K562 (cell line): Measurements from ENCODE around the gene CACNA2D2. TPM values are rescaled to one million over a fixed set of nuclear protein-coding genes. Genes with fewer than 3 reads are reported as not detected.
A peak's percentile ranks its signal among the peaks of the same experiment; 100 is the strongest.

Experiments
- BMI1 ChIP-seq: fragments of 150-350 bp; IDR thresholded peaks from 2 replicates; pipeline ENCODE4 v1.6.1; 2014; ENCODE audit warnings: low read length
- CBX1 ChIP-seq: sonication (generic); IDR thresholded peaks from 2 replicates; pipeline ENCODE4 v1.6.1; 2016; ENCODE audit warnings: antibody characterized with exemption, low read depth, mild to moderate bottlenecking
- CHD1 ChIP-seq: fragments of 200-600 bp; sonication (generic); IDR thresholded peaks from one replicate; pipeline ENCODE4 v1.6.1; 2012; ENCODE audit warnings: mild to moderate bottlenecking, moderate library complexity, low read length, inconsistent platforms
- CHD2 ChIP-seq: IDR thresholded peaks from 2 replicates; pipeline ENCODE4 v1.6.1; 2011; ENCODE audit warnings: low read depth, low read length
- E2F1 ChIP-seq: sonication (generic); formaldehyde crosslinking; IDR thresholded peaks from 2 replicates; pipeline ENCODE4 v1.8.1; 2023; ENCODE audit warnings: mild to moderate bottlenecking, missing genetic modification reagents, moderate library complexity
- ETS1 ChIP-seq: conservative IDR thresholded peaks from 2 replicates; pipeline ENCODE4 v1.6.1; 2011; ENCODE audit warnings: low read depth, mild to moderate bottlenecking, low read length; ENCODE audit not compliant: control insufficient read depth
- FOXA3 ChIP-seq, 2 experiments: fragments of 450-650 bp in 1 of 2; sonication (generic) in 1 of 2; formaldehyde crosslinking; IDR thresholded peaks in 1 of 2; conservative IDR thresholded peaks in 1 of 2; 2 replicates each; pipeline versions ENCODE4 v1.4.0 to v1.8.0; 2020 to 2022; ENCODE audit warnings: mild to moderate bottlenecking in 2 of 2, missing genetic modification reagents in 1 of 2
- NFE2L1 ChIP-seq: fragments of 450-650 bp; IDR thresholded peaks from 2 replicates; pipeline ENCODE4 v1.6.1; 2016; ENCODE audit warnings: missing genetic modification characterization, low read depth, mild to moderate bottlenecking, missing compliant biosample characterization, moderate library complexity, borderline replicate concordance
- NFXL1 ChIP-seq: fragments of 450-650 bp; formaldehyde crosslinking; IDR thresholded peaks from 2 replicates; pipeline ENCODE4 v1.4.0; 2021; ENCODE audit warnings: mild to moderate bottlenecking
- SIRT6 ChIP-seq: IDR thresholded peaks from one replicate; pipeline ENCODE4 v1.6.1; 2012; ENCODE audit warnings: low read depth, mild to moderate bottlenecking, control low read depth, inconsistent platforms, low read length, moderate library complexity
- SMAD2 ChIP-seq: fragments of 150-350 bp; IDR thresholded peaks from 2 replicates; pipeline ENCODE4 v1.6.1; 2014; ENCODE audit warnings: low read depth, mild to moderate bottlenecking, low read length
- SNAPC5 ChIP-seq: fragments of 250-450 bp; sonication (Bioruptor Pico); IDR thresholded peaks from 2 replicates; pipeline ENCODE4 v1.8.0; 2021; ENCODE audit warnings: moderate library complexity, mild to moderate bottlenecking, inconsistent platforms
- STAG1 ChIP-seq: sonication (generic); formaldehyde crosslinking; IDR thresholded peaks from 2 replicates; pipeline ENCODE4 v1.5.0; 2020; ENCODE audit warnings: missing genetic modification reagents, borderline replicate concordance
- ZBTB2 ChIP-seq: fragments of 450-650 bp; IDR thresholded peaks from 2 replicates; pipeline ENCODE4 v1.6.1; 2016; ENCODE audit warnings: antibody characterized with exemption
- ZBTB7A ChIP-seq: IDR thresholded peaks from 2 replicates; pipeline ENCODE4 v1.6.1; 2011; ENCODE audit warnings: low read depth, mild to moderate bottlenecking, low read length, moderate library complexity, borderline replicate concordance; ENCODE audit not compliant: control insufficient read depth
- ZNF165 ChIP-seq: fragments of 250-450 bp; sonication (Bioruptor Pico); IDR thresholded peaks from 2 replicates; pipeline ENCODE4 v1.4.0; 2020; ENCODE audit warnings: borderline replicate concordance
- ZNF224 ChIP-seq: sonication (generic); formaldehyde crosslinking; IDR thresholded peaks from 2 replicates; pipeline ENCODE4 v1.8.0; 2022; ENCODE audit warnings: mild to moderate bottlenecking, missing genetic modification reagents
- polyA plus RNA-seq, 8 experiments: library from polyadenylated mRNA; depleted of rRNA in 4 of 8; stranded (reverse) in 5 of 8; unstranded in 3 of 8; fragments of >200 nt; fragmentation: Nextera tagmentation in 2 of 8; fragmentation: Illumina TruSeq in 1 of 8; extraction: Ambion mirVana in 2 of 8; extraction: Trizol in 1 of 8; gene quantifications; 2 replicates each; pipeline versions ENCODE4 v1.2.1 to v1.2.3, GENCODE V29; 2011 to 2014; ENCODE audit warnings: inconsistent platforms in 1 of 8, missing spikeins in 1 of 8
- total RNA-seq, 7 experiments: library from RNA; depleted of rRNA in 6 of 7; stranded (reverse); fragments of >200 nt in 6 of 7; fragmentation: Illumina TruSeq in 2 of 7; extraction: Trizol in 2 of 7; gene quantifications; 2 replicates each; pipeline versions ENCODE4 v1.2.1 to v1.2.3, GENCODE V29; 2011 to 2021; ENCODE audit warnings: low replicate concordance in 1 of 7
- TF ChIP-seq, protein P1 (sequence below): IDR thresholded peaks from 2 replicates; pipeline ENCODE4 v1.6.1; 2011; ENCODE audit warnings: borderline replicate concordance, low read depth, mild to moderate bottlenecking, moderate library complexity, low read length; ENCODE audit not compliant: insufficient read depth, poor library complexity, severe bottlenecking
- TF ChIP-seq, protein P2 (sequence below): fragments of 250-450 bp; sonication (Bioruptor Pico); IDR thresholded peaks from 2 replicates; pipeline ENCODE4 v1.8.0; 2022; ENCODE audit warnings: inconsistent platforms

The CACNA2D2 gene
- total and polyA plus RNA-seq, 9 of the 15 experiments (the other 6 are each of a cell fraction or from before 2014, with no cell fraction given) = 0.11 to 0.58 (median 0.36) TPM; not detected in 2

DNA sequence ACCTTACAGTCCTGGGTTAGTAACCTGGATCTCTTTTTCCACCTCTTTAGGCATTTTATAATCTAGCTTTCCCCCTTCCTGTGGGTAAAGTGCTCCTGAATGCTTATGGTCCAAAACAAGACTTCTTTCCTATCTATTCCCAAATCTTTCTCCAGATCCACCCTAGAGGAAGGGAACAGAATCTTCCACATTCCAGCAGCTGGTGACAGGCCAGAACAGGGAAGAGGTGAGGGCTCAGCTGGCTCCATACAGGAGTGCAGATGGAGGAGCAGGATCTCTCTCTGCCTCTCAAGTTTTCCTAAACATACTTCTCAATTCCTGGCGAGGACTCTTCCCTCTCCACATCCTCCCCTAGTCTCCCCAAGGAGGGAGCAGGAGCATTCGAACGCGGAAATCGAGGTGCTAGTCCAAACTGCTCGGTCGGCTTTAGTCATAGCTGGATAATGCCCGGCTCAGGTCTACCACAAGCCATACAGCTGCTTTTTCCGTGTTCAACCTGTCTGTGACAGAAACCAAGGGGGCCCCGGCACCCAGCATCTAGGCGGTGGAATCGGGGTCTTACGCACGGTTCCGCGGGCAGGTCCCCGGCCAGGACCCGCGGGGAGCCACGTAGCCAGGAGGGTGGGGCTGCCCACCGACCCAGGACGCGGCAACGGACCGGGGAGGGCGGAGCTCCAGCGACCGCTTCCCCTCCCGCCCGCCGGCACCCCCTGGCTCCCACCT is 166.8 kb downstream of the CACNA2D2 start (continued):
- TF ChIP-seq SNAPC5 (no peak), CHD1 (peak; percentile 68), STAG1 (CRISPR knock-in tag) (0 out of 2 replicates have a peak, but pooled peaks have one; percentile 43), CBX1 (0 out of 2 replicates have a peak, but pooled peaks have one; percentile 13), ETS1 (no peak), ZBTB7A (peak; percentile 41; the same call in 1 of the 2 replicates), ZBTB2 (no peak), ZNF224 (no peak), BMI1 (no peak), SIRT6 (no peak), NFE2L1 (tag) (no peak), FOXA3 (CRISPR knock-in tag; conservative IDR thresholded peaks at IDR 0.05 in 1 of 2, IDR thresholded peaks at IDR 0.05 in 1 of 2) (no peak), NFXL1 (CRISPR knock-in tag) (no peak), CHD2 (no peak), SMAD2 (no peak), E2F1 (CRISPR knock-in tag) (no peak), ZNF165 (CRISPR knock-in tag) (no peak)
- TF ChIP-seq, protein P1, sequence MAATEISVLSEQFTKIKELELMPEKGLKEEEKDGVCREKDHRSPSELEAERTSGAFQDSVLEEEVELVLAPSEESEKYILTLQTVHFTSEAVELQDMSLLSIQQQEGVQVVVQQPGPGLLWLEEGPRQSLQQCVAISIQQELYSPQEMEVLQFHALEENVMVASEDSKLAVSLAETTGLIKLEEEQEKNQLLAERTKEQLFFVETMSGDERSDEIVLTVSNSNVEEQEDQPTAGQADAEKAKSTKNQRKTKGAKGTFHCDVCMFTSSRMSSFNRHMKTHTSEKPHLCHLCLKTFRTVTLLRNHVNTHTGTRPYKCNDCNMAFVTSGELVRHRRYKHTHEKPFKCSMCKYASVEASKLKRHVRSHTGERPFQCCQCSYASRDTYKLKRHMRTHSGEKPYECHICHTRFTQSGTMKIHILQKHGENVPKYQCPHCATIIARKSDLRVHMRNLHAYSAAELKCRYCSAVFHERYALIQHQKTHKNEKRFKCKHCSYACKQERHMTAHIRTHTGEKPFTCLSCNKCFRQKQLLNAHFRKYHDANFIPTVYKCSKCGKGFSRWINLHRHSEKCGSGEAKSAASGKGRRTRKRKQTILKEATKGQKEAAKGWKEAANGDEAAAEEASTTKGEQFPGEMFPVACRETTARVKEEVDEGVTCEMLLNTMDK = no peak
- TF ChIP-seq, protein P2, sequence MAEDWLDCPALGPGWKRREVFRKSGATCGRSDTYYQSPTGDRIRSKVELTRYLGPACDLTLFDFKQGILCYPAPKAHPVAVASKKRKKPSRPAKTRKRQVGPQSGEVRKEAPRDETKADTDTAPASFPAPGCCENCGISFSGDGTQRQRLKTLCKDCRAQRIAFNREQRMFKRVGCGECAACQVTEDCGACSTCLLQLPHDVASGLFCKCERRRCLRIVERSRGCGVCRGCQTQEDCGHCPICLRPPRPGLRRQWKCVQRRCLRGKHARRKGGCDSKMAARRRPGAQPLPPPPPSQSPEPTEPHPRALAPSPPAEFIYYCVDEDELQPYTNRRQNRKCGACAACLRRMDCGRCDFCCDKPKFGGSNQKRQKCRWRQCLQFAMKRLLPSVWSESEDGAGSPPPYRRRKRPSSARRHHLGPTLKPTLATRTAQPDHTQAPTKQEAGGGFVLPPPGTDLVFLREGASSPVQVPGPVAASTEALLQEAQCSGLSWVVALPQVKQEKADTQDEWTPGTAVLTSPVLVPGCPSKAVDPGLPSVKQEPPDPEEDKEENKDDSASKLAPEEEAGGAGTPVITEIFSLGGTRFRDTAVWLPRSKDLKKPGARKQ (CRISPR knock-in tag) = no peak
